Neural cell (in vitro differentiated cells): ENCODE data around the gene CD70. TPM values are rescaled to one million over a fixed set of nuclear protein-coding genes. Genes with fewer than 3 reads are reported as not detected.

Experiments used
- H2AFZ ChIP-seq: fragments of 200-600, 300-800 bp; sonication (generic), shearing (Covaris generic); 2 replicates; pipeline ENCODE4 v1.6.0; 2014; ENCODE audit warnings: low read depth, mild to moderate bottlenecking, antibody characterized with exemption, low read length, moderate library complexity
- H3F3A ChIP-seq: fragments of 200-600 bp; shearing (Covaris generic); 2 replicates; pipeline ENCODE4 v1.6.1; 2016; ENCODE audit warnings: mild to moderate bottlenecking, moderate library complexity, mixed read lengths, antibody characterized with exemption, low read length; ENCODE audit not compliant: insufficient read depth, poor library complexity, severe bottlenecking
- H3K27ac ChIP-seq: fragments of 200-600, 300-800 bp; sonication (generic), shearing (Covaris generic); 2 replicates; pipeline ENCODE4 v1.5.1; 2014; ENCODE audit warnings: mild to moderate bottlenecking, low read length, moderate library complexity
- H3K27me3 ChIP-seq: fragments of 300-800, 200-600 bp; sonication (generic), shearing (Covaris generic); 2 replicates; pipeline ENCODE4 v1.6.0; 2014; ENCODE audit warnings: mild to moderate bottlenecking, low read depth, low read length, moderate library complexity; ENCODE audit not compliant: insufficient read depth
- H3K36me3 ChIP-seq: fragments of 300-800, 200-600 bp; sonication (generic), shearing (Covaris generic); 2 replicates; pipeline ENCODE4 v1.5.1; 2014; ENCODE audit warnings: mild to moderate bottlenecking, antibody characterized with exemption, low read length, moderate library complexity; ENCODE audit not compliant: insufficient read depth
- H3K4me2 ChIP-seq: fragments of 300-800, 200-600 bp; sonication (generic), shearing (Covaris generic); 2 replicates; pipeline ENCODE4 v1.6.0; 2014; ENCODE audit warnings: mild to moderate bottlenecking, low read length
- H3K4me3 ChIP-seq: fragments of 300-800, 200-600 bp; sonication (generic), shearing (Covaris generic); 2 replicates; pipeline ENCODE4 v1.5.1; 2014; ENCODE audit warnings: mild to moderate bottlenecking, low read length, moderate library complexity
- H3K79me2 ChIP-seq: fragments of 200-600 bp; shearing (Covaris generic); replicated peaks from 2 replicates; pipeline ENCODE4 v1.6.0; 2014; ENCODE audit warnings: mild to moderate bottlenecking, low read length, moderate library complexity; ENCODE audit not compliant: insufficient read depth
- H3K9ac ChIP-seq: fragments of 300-800, 200-600 bp; sonication (generic), shearing (Covaris generic); 2 replicates; pipeline ENCODE4 v1.6.1; 2016; ENCODE audit warnings: mild to moderate bottlenecking, low read length, mixed read lengths
- H3K9me2 ChIP-seq: fragments of 200-600 bp; shearing (Covaris generic); 2 replicates; pipeline ENCODE4 v1.6.1; 2016; ENCODE audit warnings: mild to moderate bottlenecking, low read length, mixed read lengths; ENCODE audit not compliant: insufficient read depth
- H3K9me3 ChIP-seq: fragments of 200-600, 300-800 bp; sonication (generic), shearing (Covaris generic); 2 replicates; pipeline ENCODE4 v1.6.1; 2016; ENCODE audit warnings: mild to moderate bottlenecking, mixed run types, low read length, moderate library complexity, mixed read lengths
- H4K20me1 ChIP-seq: fragments of 200-600 bp; shearing (Covaris generic); 2 replicates; pipeline ENCODE4 v1.6.1; 2016; ENCODE audit warnings: mild to moderate bottlenecking, mixed run types; ENCODE audit not compliant: insufficient read depth
- CTCF ChIP-seq: fragments of 450-650 bp; IDR thresholded peaks from 2 replicates; pipeline ENCODE4 v1.5.1; 2014; ENCODE audit warnings: antibody characterized with exemption, mild to moderate bottlenecking, moderate library complexity; ENCODE audit not compliant: poor library complexity, severe bottlenecking
- EP300 ChIP-seq: fragments of 450-650 bp; conservative IDR thresholded peaks from 2 replicates; pipeline ENCODE4 v1.6.1; 2014; ENCODE audit warnings: antibody characterized with exemption, mild to moderate bottlenecking, moderate library complexity; ENCODE audit not compliant: poor library complexity, severe bottlenecking
- EZH2 ChIP-seq: fragments of 200-600, 300-800 bp; shearing (Covaris generic), sonication (generic); IDR thresholded peaks from 2 replicates; pipeline ENCODE4 v1.6.1; 2014; ENCODE audit warnings: antibody characterized with exemption, low read length, borderline replicate concordance, mild to moderate bottlenecking; ENCODE audit not compliant: insufficient read depth, poor library complexity, severe bottlenecking
- MXI1 ChIP-seq: fragments of 450-650 bp; conservative IDR thresholded peaks from 2 replicates; pipeline ENCODE4 v1.6.1; 2014; ENCODE audit warnings: antibody characterized with exemption, mild to moderate bottlenecking; ENCODE audit not compliant: poor library complexity, severe bottlenecking
- POLR2AphosphoS5 ChIP-seq: IDR thresholded peaks from 2 replicates; pipeline ENCODE4 v1.6.1; 2012
- RAD21 ChIP-seq: fragments of 450-650 bp; conservative IDR thresholded peaks from 2 replicates; pipeline ENCODE4 v1.6.1; 2014; ENCODE audit warnings: antibody characterized with exemption, mild to moderate bottlenecking, moderate library complexity
- REST ChIP-seq: IDR thresholded peaks from 2 replicates; pipeline ENCODE4 v1.6.1; 2012; ENCODE audit warnings: borderline replicate concordance
- SMC3 ChIP-seq: fragments of 450-650 bp; conservative IDR thresholded peaks from 2 replicates; pipeline ENCODE4 v1.6.1; 2014; ENCODE audit warnings: antibody characterized with exemption, mild to moderate bottlenecking, moderate library complexity; ENCODE audit not compliant: poor library complexity
- TAF1 ChIP-seq: IDR thresholded peaks from 2 replicates; pipeline ENCODE4 v1.6.1; 2012; ENCODE audit warnings: low read depth
- polyA plus RNA-seq: library from polyadenylated mRNA; depleted of rRNA; stranded (reverse); fragments of >200 nt; gene quantifications from 2 replicates; pipeline ENCODE4 v1.2.3, GENCODE V29; 2014

The CD70 gene
- polyA plus RNA-seq, 1 donor from 2014 or later: not detected

GRCh38 chr19:6596621-6597020 lies 5.7 kb upstream of the CD70 start:
- no peak for TF ChIP-seq TAF1
- no peak for TF ChIP-seq MXI1
- no peak for TF ChIP-seq REST
- TF ChIP-seq CTCF: no peak
- TF ChIP-seq RAD21: no peak
- TF ChIP-seq POLR2AphosphoS5: no peak
- TF ChIP-seq SMC3: no peak
- TF ChIP-seq EZH2: no peak
- no peak for TF ChIP-seq EP300
- no peaks in the 10 kb centered on the region for H3K36me3 ChIP-seq
- H3K9me3 ChIP-seq: no peaks in the 10 kb centered on the region
- H3K79me2 ChIP-seq: no peaks in the 10 kb centered on the region
- H2AFZ ChIP-seq: no peak overlapping the region
- no peak overlapping the region for H3K27ac ChIP-seq
- H4K20me1 ChIP-seq: no peaks in the 10 kb centered on the region
- H3K27me3 ChIP-seq: peaks cover 16% of the 10 kb centered on the region
- no peaks in the 10 kb centered on the region for H3F3A ChIP-seq
- H3K9ac ChIP-seq: no peak overlapping the region
- H3K4me3 ChIP-seq: no peak overlapping the region
- H3K4me2 ChIP-seq: no peak overlapping the region
- H3K9me2 ChIP-seq: no peaks in the 10 kb centered on the region

GRCh38 chr19:6593651-6594416 lies 2.9 kb upstream of the CD70 start:
- Histone ChIP-seq H3K36me3 (no peaks in the 10 kb centered on the region), H3K27ac (no peak overlapping the region), H3K27me3 (peaks cover 44% of the 10 kb centered on the region), H3K4me2 (no peak overlapping the region), H3K4me3 (no peak overlapping the region), H3K9me3 (no peaks in the 10 kb centered on the region), H3K79me2 (no peaks in the 10 kb centered on the region), H4K20me1 (no peaks in the 10 kb centered on the region), H2AFZ (no peak overlapping the region), H3F3A (no peaks in the 10 kb centered on the region), H3K9me2 (no peaks in the 10 kb centered on the region), H3K9ac (no peak overlapping the region)
- TF ChIP-seq SMC3 (no peak), EP300 (no peak), MXI1 (no peak), POLR2AphosphoS5 (no peak), EZH2 (no peak)
